HCT116 (cell line): ENCODE results near the gene RBBP6. TPM values are rescaled to one million over a fixed set of nuclear protein-coding genes. Genes with fewer than 3 reads are reported as not detected.

ENCODE experiments used
- ATAC-seq: fragments of 200-7000 bp; cut with Tn5 transposase; 2 replicates; pipeline ENCODE4 v1.9.1; 2020; ENCODE audit warnings: mild to moderate bottlenecking, moderate library complexity
- BruUV-seq: library from RNA; stranded (reverse); fragments of 400-500 nt; replicated peaks from 2 replicates; lab custom pipeline; 2021; lab: Mats Ljungman, UMichigan
- CTCF ChIA-PET: fragments of 300-600 bp; sonication (Branson Sonifier 250); formaldehyde crosslinking; loops from one replicate; lab custom pipeline; 2021; ENCODE audit warnings: antibody characterized with exemption; lab: Charles Lee
- POLR2A ChIA-PET: fragments of 300-600, 350-600 bp; sonication (Branson Sonifier 250); formaldehyde crosslinking; loops from one replicate; lab custom pipeline; 2021; ENCODE audit warnings: antibody characterized with exemption; lab: Charles Lee
- RAD21 ChIA-PET, 2 experiments: fragments of 300-600 bp; sonication (Branson Sonifier 250); formaldehyde crosslinking; loops; one replicate each; lab custom pipeline; 2023; ENCODE audit warnings: low total read pairs in 2 of 2; ENCODE audit not compliant: uncharacterized antibody in 2 of 2, unreplicated experiment in 2 of 2, low non-redundant PET in 1 of 2; lab: Charles Lee
- DNase-seq: peaks from one replicate; pipeline ENCODE4 v3.0.0-alpha.2; 2010; ENCODE audit warnings: low read depth, low spot score
- H2AFZ ChIP-seq: fragments of 200-600 bp; shearing (Covaris generic), sonication (generic); 2 replicates; pipeline ENCODE4 v1.6.1; 2017; ENCODE audit warnings: low read depth, mixed run types, mixed read lengths, antibody characterized with exemption, low read length; ENCODE audit not compliant: poor library complexity, severe bottlenecking
- H3K27ac ChIP-seq: 2 replicates; pipeline ENCODE4 v1.5.1; 2012; ENCODE audit warnings: low read depth, low read length
- H3K27me3 ChIP-seq: fragments of 200-600 bp; sonication (generic); 2 replicates; pipeline ENCODE4 v1.6.1; 2016; ENCODE audit warnings: mixed run types, low read length, mixed read lengths; ENCODE audit not compliant: insufficient read depth
- H3K36me3 ChIP-seq, 2 experiments: fragments of 200-500 bp in 1 of 2; fragments of 200-600 bp in 1 of 2; sonication (Bioruptor generic) in 1 of 2; sonication (generic) in 1 of 2; 2 replicates each; pipeline versions ENCODE4 v1.5.1 to v1.6.1; 2014 to 2016; ENCODE audit warnings: low read length in 2 of 2, inconsistent platforms in 1 of 2, mixed read lengths in 1 of 2, mixed run types in 1 of 2; ENCODE audit not compliant: insufficient read depth in 2 of 2, control insufficient read depth in 1 of 2
- H3K4me1 ChIP-seq, 2 experiments: fragments of 200-600 bp in 1 of 2; sonication (generic) in 1 of 2; 2 replicates each; pipeline versions ENCODE4 v1.5.1 to v1.6.1; 2012 to 2017; ENCODE audit warnings: low read length in 2 of 2, inconsistent platforms in 1 of 2, mild to moderate bottlenecking in 1 of 2, mixed read lengths in 1 of 2, mixed run types in 1 of 2, moderate library complexity in 1 of 2; ENCODE audit not compliant: insufficient read depth in 2 of 2, control insufficient read depth in 1 of 2
- H3K4me2 ChIP-seq: fragments of 200-600 bp; sonication (generic); 2 replicates; pipeline ENCODE4 v1.6.1; 2017; ENCODE audit warnings: mixed run types, low read length, mixed read lengths
- H3K4me3 ChIP-seq, 2 experiments: fragments of 200-600 bp in 1 of 2; sonication (generic) in 1 of 2; replicated peaks in 1 of 2; 2 replicates each; pipeline ENCODE4 v1.5.1; 2011 to 2016; ENCODE audit warnings: low read length in 2 of 2, control low read depth in 1 of 2, low read depth in 1 of 2, mild to moderate bottlenecking in 1 of 2, mixed read lengths in 1 of 2, mixed run types in 1 of 2
- H3K79me2 ChIP-seq: fragments of 200-600 bp; sonication (generic); 2 replicates; pipeline ENCODE4 v1.6.1; 2017; ENCODE audit warnings: mild to moderate bottlenecking, mixed run types, low read length, moderate library complexity, mixed read lengths; ENCODE audit not compliant: insufficient read depth
- H3K9ac ChIP-seq: fragments of 200-600 bp; sonication (generic); 2 replicates; pipeline ENCODE4 v1.6.1; 2016; ENCODE audit warnings: low read length, mixed read lengths
- H3K9me2 ChIP-seq: fragments of 200-600 bp; sonication (generic), shearing (Covaris generic); 2 replicates; pipeline ENCODE4 v1.6.1; 2017; ENCODE audit warnings: mixed run types, mild to moderate bottlenecking, moderate library complexity; ENCODE audit not compliant: insufficient read depth
- H3K9me3 ChIP-seq, 2 experiments: fragments of 200-500 bp in 1 of 2; fragments of 200-600 bp in 1 of 2; sonication (Bioruptor generic) in 1 of 2; sonication (generic) in 1 of 2; 2 replicates each; pipeline ENCODE4 v1.6.1; 2014 to 2017; ENCODE audit warnings: low read length in 2 of 2, mixed read lengths in 2 of 2, inconsistent platforms in 1 of 2, low read depth in 1 of 2, mild to moderate bottlenecking in 1 of 2, mixed run types in 1 of 2, moderate library complexity in 1 of 2; ENCODE audit not compliant: control insufficient read depth in 1 of 2, insufficient read depth in 1 of 2
- H4K20me1 ChIP-seq: fragments of 200-600 bp; sonication (generic), shearing (Covaris generic); 2 replicates; pipeline ENCODE4 v1.6.1; 2017; ENCODE audit warnings: mixed run types, mild to moderate bottlenecking, moderate library complexity; ENCODE audit not compliant: insufficient read depth
- CEBPB ChIP-seq: IDR thresholded peaks from 2 replicates; pipeline ENCODE4 v1.6.1; 2012; ENCODE audit warnings: low read depth
- CTCF ChIP-seq, 3 experiments: fragments of 200-600 bp in 1 of 3; sonication (generic) in 1 of 3; IDR thresholded peaks in 2 of 3; conservative IDR thresholded peaks in 1 of 3; 2 replicates each; pipeline ENCODE4 v1.5.1; 2012 to 2017; ENCODE audit warnings: low read depth in 2 of 3, low read length in 2 of 3, antibody characterized with exemption in 1 of 3, borderline replicate concordance in 1 of 3, control low read depth in 1 of 3, mild to moderate bottlenecking in 1 of 3, mixed read lengths in 1 of 3, mixed run types in 1 of 3, moderate library complexity in 1 of 3; ENCODE audit not compliant: insufficient read depth in 1 of 3
- EGR1 ChIP-seq: IDR thresholded peaks from 2 replicates; pipeline ENCODE4 v1.6.1; 2012; ENCODE audit warnings: low read depth
- ELF1 ChIP-seq: IDR thresholded peaks from 2 replicates; pipeline ENCODE4 v1.6.1; 2012; ENCODE audit warnings: low read depth, borderline replicate concordance
- EZH2 ChIP-seq: fragments of 200-600 bp; sonication (generic); IDR thresholded peaks from 2 replicates; pipeline ENCODE4 v1.6.1; 2017; ENCODE audit warnings: antibody characterized with exemption, mixed run types
- EZH2phosphoT487 ChIP-seq: fragments of 200-600 bp; IDR thresholded peaks from 2 replicates; pipeline ENCODE4 v1.6.1; 2018; ENCODE audit warnings: antibody characterized with exemption, borderline replicate concordance
- JUND ChIP-seq: IDR thresholded peaks from 2 replicates; pipeline ENCODE4 v1.6.1; 2012
- MAX ChIP-seq: IDR thresholded peaks from 2 replicates; pipeline ENCODE4 v1.6.1; 2012
- POLR2A ChIP-seq: IDR thresholded peaks from 2 replicates; pipeline ENCODE4 v1.7.0; 2011; ENCODE audit warnings: borderline replicate concordance; ENCODE audit not compliant: insufficient read depth, insufficient read length; ENCODE audit errors: extremely low read depth
- POLR2AphosphoS5 ChIP-seq: IDR thresholded peaks from 2 replicates; pipeline ENCODE4 v1.6.1; 2011; ENCODE audit warnings: mild to moderate bottlenecking, low read depth, low read length, moderate library complexity
- RAD21 ChIP-seq: IDR thresholded peaks from 2 replicates; pipeline ENCODE4 v1.6.1; 2012; ENCODE audit warnings: low read depth, mild to moderate bottlenecking
- REST ChIP-seq: IDR thresholded peaks from 2 replicates; pipeline ENCODE4 v1.6.1; 2012; ENCODE audit warnings: low read depth
- SP1 ChIP-seq: IDR thresholded peaks from 2 replicates; pipeline ENCODE4 v1.6.1; 2012; ENCODE audit warnings: low read depth
- ZBTB33 ChIP-seq: IDR thresholded peaks from 2 replicates; pipeline ENCODE4 v1.6.1; 2011; ENCODE audit warnings: mild to moderate bottlenecking, low read length, moderate library complexity; ENCODE audit not compliant: insufficient replicate concordance; ENCODE audit errors: extremely low read depth
- ZNF274 ChIP-seq: fragments of 200-500 bp; sonication (Bioruptor generic); IDR thresholded peaks from 2 replicates; pipeline ENCODE4 v1.6.1; 2014; ENCODE audit warnings: mild to moderate bottlenecking, low read depth, low read length, inconsistent platforms
- intact Hi-C: fragments of 100-400 bp; cut with micrococcal nuclease; formaldehyde crosslinking; loops from 2 replicates; pipeline ENCODE4 v1.10.0; 2022
- total RNA-seq: library from RNA; stranded (reverse); gene quantifications from one replicate; pipeline ENCODE4 v1.2.1, GENCODE V29; 2021; ENCODE audit not compliant: unreplicated experiment

The RBBP6 gene
- total RNA-seq, 1 experiment from 2014 or later = 52.4 TPM

GRCh38 chr16:24534620-24535019 lies 4.7 kb upstream of the RBBP6 start:
- ATAC-seq = no peak
- no peak overlapping the region for H3K4me2 ChIP-seq
- peaks cover 16 to 20% of the 10 kb centered on the region in 2 experiments for H3K4me1 ChIP-seq

More at GRCh38 chr16:24534620-24535019, 4.7 kb upstream of the RBBP6 start:
- no peak for DNase-seq
- no TSS peak for BruUV-seq
- Histone ChIP-seq H4K20me1 (no peaks in the 10 kb centered on the region), H3K36me3 (no peaks in the 10 kb centered on the region), H3K9ac (no peak overlapping the region), H3K27me3 (no peaks in the 10 kb centered on the region), H2AFZ (no peak overlapping the region), H3K79me2 (peaks cover 2% of the 10 kb centered on the region; the same call in 1 of the 2 replicates)
- CTCF ChIA-PET = no interaction called here
- POLR2A ChIA-PET = no interaction called here
- intact Hi-C loops = loop anchor here (5.0 to 10.0 kb wide), 2 partner anchors 193 to 980 kb away; partner anchors contain the start of genes EARS2, TNRC6A and UBFD1
- TF ChIP-seq REST (no peak), EZH2phosphoT487 (no peak), ZNF274 (no peak), SP1 (no peak), POLR2A (no peak), ELF1 (no peak), CTCF (IDR thresholded peaks at IDR 0.05 in 2 of 3, conservative IDR thresholded peaks at IDR 0.05 in 1 of 3; ENCODE audit: borderline replicate concordance in 1 of 3, insufficient read depth in 1 of 3, low read depth in 2 of 3, low read length in 2 of 3) (no peak), JUND (no peak), EGR1 (no peak), RAD21 (no peak), CEBPB (no peak), MAX (no peak), EZH2 (no peak), ZBTB33 (no peak), POLR2AphosphoS5 (no peak)
- TF ChIP-seq, all 23 proteins: peak for 0
- RAD21 ChIA-PET = no interaction called here
- no peaks in the 10 kb centered on the region for H3K9me2 ChIP-seq
- H3K27ac ChIP-seq = no peak overlapping the region
- H3K4me3 ChIP-seq = no peak overlapping the region
- no peaks in the 10 kb centered on the region for H3K9me3 ChIP-seq
